Gastrocnemius medialis (tissue), 4 donors: ENCODE measurements around the gene BIRC6. TPM values are rescaled to one million over a fixed set of nuclear protein-coding genes. Genes with fewer than 3 reads are reported as not detected.
"Not testable (repeated sequence)": the region's sequence is repeated elsewhere in the genome, so short reads cannot be mapped to it uniquely, and the experiment has no call there.

Experiments used
- ATAC-seq, 2 donors: fragments of 150-250 bp; one replicate each; pipeline ENCODE4 v1.9.1; 2016
- DNase-seq, 2 donors: peaks; one replicate each; pipeline ENCODE4 v3.0.0-alpha.2; 2019
- H3K27ac ChIP-seq, 4 donors: fragments of 200-600 bp; sonication (generic); 1 replicate in 1 of 4; 2 replicates in 3 of 4; pipeline ENCODE4 v1.5.1; 2016 to 2018; ENCODE audit warnings: mild to moderate bottlenecking in 2 of 4, moderate library complexity in 1 of 4
- H3K27me3 ChIP-seq, 3 donors: fragments of 200-600 bp; sonication (generic) in 2 of 3; 1 replicate in 1 of 3; 2 replicates in 2 of 3; pipeline versions ENCODE4 v1.5.1 to v1.6.0; 2016 to 2019; ENCODE audit warnings: mild to moderate bottlenecking in 1 of 3, moderate library complexity in 1 of 3
- H3K36me3 ChIP-seq, 2 donors: fragments of 200-600 bp; sonication (generic) in 1 of 2; one replicate each; pipeline ENCODE4 v1.5.1; 2017 to 2018
- H3K4me1 ChIP-seq, 2 donors: fragments of 200-600 bp; sonication (generic) in 1 of 2; one replicate each; pipeline ENCODE4 v1.5.1; 2016 to 2017; ENCODE audit warnings: mild to moderate bottlenecking in 2 of 2
- H3K4me3 ChIP-seq, 4 donors: fragments of 200-600 bp; sonication (generic) in 3 of 4; 1 replicate in 1 of 4; 2 replicates in 3 of 4; pipeline ENCODE4 v1.5.1; 2016 to 2019; ENCODE audit warnings: mild to moderate bottlenecking in 2 of 4
- H3K9me3 ChIP-seq, 3 donors: fragments of 200-600 bp; sonication (generic) in 2 of 3; 1 replicate in 1 of 3; 2 replicates in 2 of 3; pipeline ENCODE4 v1.5.1; 2016 to 2019
- POLR2A ChIP-seq, 2 donors: fragments of 450-650 bp; IDR thresholded peaks; one replicate each; pipeline ENCODE4 v1.6.1; 2017; ENCODE audit warnings: antibody characterized with exemption in 2 of 2, mild to moderate bottlenecking in 2 of 2, moderate library complexity in 2 of 2
- in situ Hi-C, 4 donors: fragments of 200-750 bp; cut with MboI; loops; one replicate each; pipeline versions ENCODE4 v1.15.0 to v1.8.0; 2017; ENCODE audit warnings: low sequenced_read_pairs in 4 of 4
- intact Hi-C: fragments of 100-400 bp; cut with DNase I; formaldehyde crosslinking; loops from one replicate; pipeline ENCODE4 v1.15.1; 2023; ENCODE audit warnings: low total_unique reads
- total RNA-seq, 4 donors: library from RNA; depleted of rRNA; stranded (reverse); fragments of >200 nt; gene quantifications; one replicate each; pipeline versions ENCODE4 v1.1.0 to v1.2.3, GENCODE V29; 2016
- TF ChIP-seq, protein P1 (sequence below), 5 experiments: fragments of 450-650 bp in 3 of 5; fragments of 200-600 bp in 2 of 5; sonication (generic) in 2 of 5; IDR thresholded peaks in 4 of 5; conservative IDR thresholded peaks in 1 of 5; 1 replicate in 4 of 5; 2 replicates in 1 of 5; pipeline ENCODE4 v1.5.1; 2016 to 2019; ENCODE audit warnings: antibody characterized with exemption in 5 of 5, mild to moderate bottlenecking in 3 of 5, moderate library complexity in 3 of 5

BIRC6 gene
- total RNA-seq, 4 donors from 2014 or later: 60.1 to 107 (median 77.6) TPM

DNA sequence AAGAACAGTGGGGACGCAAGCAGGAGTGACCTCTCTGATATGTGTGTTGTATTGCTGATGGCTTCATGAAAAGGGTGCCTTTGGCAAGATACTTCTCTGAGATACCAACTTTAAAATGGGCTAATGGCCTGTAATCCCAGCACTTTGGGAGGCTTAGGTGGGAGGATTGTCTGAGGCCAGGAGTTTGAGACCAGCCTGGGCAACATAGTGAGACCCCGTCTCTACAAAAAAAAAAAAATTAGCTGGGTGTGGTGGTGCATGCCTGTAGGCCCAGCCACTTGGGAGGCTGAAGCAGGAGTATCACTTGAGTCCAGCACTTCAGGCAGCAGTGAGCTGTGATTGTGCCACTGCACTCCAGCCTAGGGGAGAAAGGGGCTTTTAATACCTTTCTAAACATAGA lies 9.8 kb downstream of the BIRC6 start:
- no peak for ATAC-seq
- Histone ChIP-seq H3K9me3 (no peaks in the 10 kb centered on the region), H3K27ac (no peak overlapping the region), H3K4me1 (peaks cover 33 to 48% of the 10 kb centered on the region in 2 donors), H3K36me3 (no peaks in the 10 kb centered on the region), H3K4me3 (no peak overlapping the region), H3K27me3 (no peaks in the 10 kb centered on the region)
- intact Hi-C loops (no loop called here), in situ Hi-C loops (no loop called here)
- TF ChIP-seq, protein P1, sequence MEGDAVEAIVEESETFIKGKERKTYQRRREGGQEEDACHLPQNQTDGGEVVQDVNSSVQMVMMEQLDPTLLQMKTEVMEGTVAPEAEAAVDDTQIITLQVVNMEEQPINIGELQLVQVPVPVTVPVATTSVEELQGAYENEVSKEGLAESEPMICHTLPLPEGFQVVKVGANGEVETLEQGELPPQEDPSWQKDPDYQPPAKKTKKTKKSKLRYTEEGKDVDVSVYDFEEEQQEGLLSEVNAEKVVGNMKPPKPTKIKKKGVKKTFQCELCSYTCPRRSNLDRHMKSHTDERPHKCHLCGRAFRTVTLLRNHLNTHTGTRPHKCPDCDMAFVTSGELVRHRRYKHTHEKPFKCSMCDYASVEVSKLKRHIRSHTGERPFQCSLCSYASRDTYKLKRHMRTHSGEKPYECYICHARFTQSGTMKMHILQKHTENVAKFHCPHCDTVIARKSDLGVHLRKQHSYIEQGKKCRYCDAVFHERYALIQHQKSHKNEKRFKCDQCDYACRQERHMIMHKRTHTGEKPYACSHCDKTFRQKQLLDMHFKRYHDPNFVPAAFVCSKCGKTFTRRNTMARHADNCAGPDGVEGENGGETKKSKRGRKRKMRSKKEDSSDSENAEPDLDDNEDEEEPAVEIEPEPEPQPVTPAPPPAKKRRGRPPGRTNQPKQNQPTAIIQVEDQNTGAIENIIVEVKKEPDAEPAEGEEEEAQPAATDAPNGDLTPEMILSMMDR (IDR thresholded peaks at IDR 0.05 in 4 of 5, conservative IDR thresholded peaks at IDR 0.05 in 1 of 5): no peak
- TF ChIP-seq POLR2A (IDR thresholded peaks at IDR 0.05): no peak
- DNase-seq: no peak

DNA sequence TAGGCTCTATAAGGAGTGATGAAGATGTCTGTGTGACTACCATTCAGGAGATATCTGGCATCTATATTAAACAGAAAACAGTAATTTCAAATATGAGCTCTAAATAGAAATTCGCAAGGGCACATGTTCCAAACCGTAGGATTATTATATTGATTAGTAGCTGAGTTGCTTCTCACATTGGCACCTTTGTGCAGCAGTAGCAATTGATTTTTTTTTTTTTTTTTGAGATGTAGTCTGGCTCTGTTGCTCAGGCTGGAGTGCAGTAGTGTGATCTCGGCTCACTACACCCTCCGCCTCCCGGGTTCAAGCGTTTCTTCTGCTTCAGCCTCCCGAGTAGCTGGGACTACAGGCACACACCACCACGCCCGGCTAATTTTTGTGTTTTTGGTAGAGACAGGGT lies 12.4 kb downstream of the BIRC6 start:
- TF ChIP-seq, protein P1 (IDR thresholded peaks at IDR 0.05 in 4 of 5, conservative IDR thresholded peaks at IDR 0.05 in 1 of 5): no peak
- TF ChIP-seq POLR2A (IDR thresholded peaks at IDR 0.05): no peak
- no peak overlapping the region for H3K27ac ChIP-seq
- no peaks in the 10 kb centered on the region for H3K27me3 ChIP-seq
- in situ Hi-C loops: no loop called here
- no peak overlapping the region for H3K4me3 ChIP-seq
- intact Hi-C loops: no loop called here
- ATAC-seq (no peak), DNase-seq (no peak)
- no peaks in the 10 kb centered on the region for H3K9me3 ChIP-seq
- H3K4me1 ChIP-seq: peaks cover 33 to 40% of the 10 kb centered on the region in 2 donors
- no peaks in the 10 kb centered on the region for H3K36me3 ChIP-seq

DNA sequence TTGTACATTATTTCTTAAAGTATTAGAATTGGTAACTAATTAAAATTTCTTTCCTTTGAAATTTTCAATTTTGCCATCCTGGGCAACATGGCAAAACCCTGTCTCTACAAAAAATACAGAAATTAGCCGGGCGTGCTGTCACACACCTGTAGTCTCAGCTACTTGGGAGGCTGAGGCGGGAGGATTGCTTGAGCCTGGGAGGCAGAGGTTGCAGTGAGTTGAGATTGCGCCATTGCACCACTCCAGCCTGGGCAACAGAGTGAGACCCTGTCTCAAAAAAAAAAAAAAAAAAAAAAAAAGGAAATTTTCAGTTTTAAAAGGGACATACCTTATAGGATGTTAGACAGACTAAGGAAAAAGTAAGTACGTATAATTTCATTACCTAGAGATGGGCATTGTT lies 14.1 kb downstream of the BIRC6 start:
- intact Hi-C loops, H3K9me3 ChIP-seq, in situ Hi-C loops, H3K4me3 ChIP-seq, H3K36me3 ChIP-seq, H3K27me3 ChIP-seq, DNase-seq, H3K27ac ChIP-seq, ATAC-seq: not testable (repeated sequence)
- peaks cover 26 to 30% of the 10 kb centered on the region in 2 donors for H3K4me1 ChIP-seq

DNA sequence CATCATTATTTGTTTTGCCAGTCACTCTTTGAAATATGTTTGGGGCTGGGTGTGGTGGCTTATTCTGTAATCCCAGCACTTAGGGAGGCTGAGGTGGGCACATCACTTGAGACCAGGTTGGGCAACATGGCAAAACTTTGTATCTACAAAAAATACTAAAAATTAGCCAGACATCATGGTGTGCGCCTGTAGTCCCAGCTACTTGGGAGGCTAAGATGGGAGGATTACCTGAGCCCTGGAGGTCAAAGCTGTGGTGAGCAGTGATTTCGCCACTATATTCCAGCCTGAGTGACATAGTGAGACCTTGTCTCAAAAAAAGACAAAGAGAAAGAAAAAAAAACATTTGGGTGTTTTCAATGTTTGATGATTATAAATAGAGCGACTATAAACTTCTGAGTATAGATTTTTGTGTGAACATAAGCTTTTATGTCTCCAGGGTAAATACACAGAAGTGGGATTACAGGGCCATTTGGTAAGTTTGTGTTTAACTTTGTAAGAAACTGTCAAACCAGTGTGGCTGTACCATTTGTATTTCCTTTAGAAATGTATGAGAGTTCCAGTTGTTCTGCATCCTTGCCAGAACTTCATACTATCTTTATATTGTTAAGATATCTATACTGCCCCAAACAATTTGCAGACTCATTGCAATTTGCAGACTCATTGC lies 15.8 kb downstream of the BIRC6 start:
- H3K4me1 ChIP-seq: peaks cover 38 to 39% of the 10 kb centered on the region in 2 donors
- no peak overlapping the region for H3K4me3 ChIP-seq
- no peaks in the 10 kb centered on the region for H3K9me3 ChIP-seq
- H3K36me3 ChIP-seq: no peaks in the 10 kb centered on the region
- no peaks in the 10 kb centered on the region for H3K27me3 ChIP-seq
- ATAC-seq (no peak), DNase-seq (no peak)
- TF ChIP-seq, protein P1 (IDR thresholded peaks at IDR 0.05 in 4 of 5, conservative IDR thresholded peaks at IDR 0.05 in 1 of 5): no peak
- no peak for TF ChIP-seq POLR2A (IDR thresholded peaks at IDR 0.05)
- in situ Hi-C loops: no loop called here
- intact Hi-C loops: no loop called here
- no peak overlapping the region for H3K27ac ChIP-seq

DNA sequence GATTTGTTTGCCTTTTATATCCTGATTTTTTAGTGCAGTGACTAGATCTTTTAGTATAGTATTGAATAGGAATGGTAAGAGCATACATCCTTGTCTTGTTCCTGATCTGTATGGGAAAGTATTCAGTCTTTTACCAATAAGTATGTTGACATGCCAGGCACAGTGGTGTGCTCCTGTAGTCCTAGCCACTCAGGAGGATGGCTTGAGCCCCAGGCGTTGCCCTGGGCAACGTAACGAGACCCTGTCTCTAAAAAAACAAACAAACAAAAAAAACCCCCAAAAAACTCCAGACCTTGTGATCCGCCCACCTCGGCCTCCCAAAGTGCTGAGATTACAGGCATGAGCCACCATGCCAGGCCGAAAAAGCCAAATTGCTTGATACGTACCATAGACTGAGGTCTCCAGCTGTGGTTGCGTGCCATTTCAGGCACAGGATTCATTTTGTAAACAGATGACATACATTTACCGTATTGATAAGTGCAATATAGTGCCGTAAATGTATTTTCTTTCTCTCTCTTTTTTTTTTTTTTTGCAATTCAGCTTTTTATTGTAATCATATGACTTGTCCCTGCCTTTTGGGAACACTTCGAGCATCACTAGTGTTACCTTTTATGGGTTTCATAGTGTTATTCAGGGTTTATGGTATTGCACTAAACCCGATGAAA lies 18.5 kb downstream of the BIRC6 start:
- H3K4me1 ChIP-seq: peaks cover 48 to 50% of the 10 kb centered on the region in 2 donors
- TF ChIP-seq, protein P1 (IDR thresholded peaks at IDR 0.05 in 4 of 5, conservative IDR thresholded peaks at IDR 0.05 in 1 of 5): no peak
- no peak for TF ChIP-seq POLR2A (IDR thresholded peaks at IDR 0.05)
- H3K27me3 ChIP-seq: no peaks in the 10 kb centered on the region
- intact Hi-C loops: no loop called here
- H3K9me3 ChIP-seq: no peaks in the 10 kb centered on the region
- H3K27ac ChIP-seq: no peak overlapping the region
- in situ Hi-C loops: no loop called here
- no peak for DNase-seq
- ATAC-seq: no peak
- no peak overlapping the region for H3K4me3 ChIP-seq
- no peaks in the 10 kb centered on the region for H3K36me3 ChIP-seq
